Sigmoid colon (tissue), 7 donors: Measurements from ENCODE around the gene AKAP1. TPM values are rescaled to one million over a fixed set of nuclear protein-coding genes. Genes with fewer than 3 reads are reported as not detected.
A peak's percentile ranks its signal among the peaks of the same experiment; 100 is the strongest.

Source experiments
- DNase-seq: peaks from one replicate; pipeline ENCODE4 v3.0.0-alpha.2; 2019
- H3K27ac ChIP-seq, 4 donors: fragments of 200-600 bp; sonication (generic); one replicate each; pipeline ENCODE4 v1.5.1; 2016 to 2019; ENCODE audit warnings: mild to moderate bottlenecking in 1 of 4
- H3K27me3 ChIP-seq, 3 donors: fragments of 200-600 bp; sonication (generic); one replicate each; pipeline ENCODE4 v1.5.1; 2019; ENCODE audit warnings: mild to moderate bottlenecking in 1 of 3
- H3K36me3 ChIP-seq, 4 donors: fragments of 200-600 bp; sonication (generic); one replicate each; pipeline ENCODE4 v1.5.1; 2016 to 2019
- H3K4me1 ChIP-seq, 4 donors: fragments of 200-600 bp; sonication (generic); one replicate each; pipeline ENCODE4 v1.5.1; 2017 to 2019
- H3K4me3 ChIP-seq, 4 donors: fragments of 200-600 bp; sonication (generic); one replicate each; pipeline ENCODE4 v1.5.1; 2017 to 2019; ENCODE audit warnings: mild to moderate bottlenecking in 2 of 4, moderate library complexity in 1 of 4
- H3K9me3 ChIP-seq, 4 donors: fragments of 200-600 bp in 3 of 4; sonication (generic) in 3 of 4; one replicate each; pipeline versions ENCODE4 v1.5.1 to v1.6.1; 2013 to 2019
- EP300 ChIP-seq, 4 donors: sonication (generic); formaldehyde crosslinking; IDR thresholded peaks; one replicate each; pipeline ENCODE4 v1.6.1; 2017; ENCODE audit warnings: antibody characterized with exemption in 4 of 4
- POLR2A ChIP-seq, 2 donors: fragments of 450-650 bp; IDR thresholded peaks; one replicate each; pipeline ENCODE4 v1.6.1; 2016; ENCODE audit warnings: antibody characterized with exemption in 2 of 2, mild to moderate bottlenecking in 2 of 2, moderate library complexity in 2 of 2
- POLR2AphosphoS5 ChIP-seq, 4 donors: sonication (generic); formaldehyde crosslinking; IDR thresholded peaks; one replicate each; pipeline ENCODE4 v1.6.1; 2017; ENCODE audit warnings: antibody characterized with exemption in 4 of 4
- WGBS, 2 donors: extraction: QIAGEN DNeasy Blood & Tissue Kit; methylation state at CpG; one replicate each; pipeline ENCODE4 v1.1.7; 2013; 5-methylcytosine and 5-hydroxymethylcytosine counted together
- intact Hi-C: fragments of 100-400 bp; cut with DNase I; formaldehyde crosslinking; loops from one replicate; pipeline ENCODE4 v1.15.1; 2023
- polyA plus RNA-seq, 3 donors: library from polyadenylated mRNA; stranded (reverse); fragments of 200-250 nt; gene quantifications; one replicate each; pipeline ENCODE4 v1.2.3, GENCODE V29; 2013
- total RNA-seq, 4 donors: library from RNA; depleted of rRNA; stranded (reverse); fragments of >200 nt; gene quantifications; one replicate each; pipeline ENCODE4 v1.1.0, GENCODE V29; 2016
- TF ChIP-seq, protein P1 (sequence below), 4 experiments: fragments of 450-650 bp in 3 of 4; fragments of 200-600 bp in 1 of 4; IDR thresholded peaks; one replicate each; pipeline ENCODE4 v1.5.1; 2016 to 2019; ENCODE audit warnings: antibody characterized with exemption in 4 of 4, mild to moderate bottlenecking in 3 of 4, moderate library complexity in 2 of 4
- donor health status: healthy with polysubstance abuse.
- donor health status: Bipolar disorder and iron deficiency.
- donor health status: healthy.

AKAP1 gene
- total and polyA plus RNA-seq, 7 donors, result 12.7 to 126 (median 78.9) TPM

- intact Hi-C loops, result loop anchor here (5.0 to 10.0 kb wide), 5 partner anchors 541 to 984 kb away; partner anchors contain the start of genes CCDC182 and SRSF1
- Histone ChIP-seq H3K4me1 (peaks cover 0 to 3% (median 0%) of the 10 kb centered on the region in 4 donors), H3K27ac (no peak overlapping the region), H3K9me3 (no peaks in the 10 kb centered on the region), H3K4me3 (peak overlapping the region in 1 of 4 donors; percentile 17), H3K36me3 (peaks cover 0 to 2% (median under 1%) of the 10 kb centered on the region in 4 donors), H3K27me3 (no peaks in the 10 kb centered on the region)
- peak; percentile 91 for DNase-seq
- no peak for TF ChIP-seq EP300 (IDR thresholded peaks at IDR 0.05)
- TF ChIP-seq, protein P1, sequence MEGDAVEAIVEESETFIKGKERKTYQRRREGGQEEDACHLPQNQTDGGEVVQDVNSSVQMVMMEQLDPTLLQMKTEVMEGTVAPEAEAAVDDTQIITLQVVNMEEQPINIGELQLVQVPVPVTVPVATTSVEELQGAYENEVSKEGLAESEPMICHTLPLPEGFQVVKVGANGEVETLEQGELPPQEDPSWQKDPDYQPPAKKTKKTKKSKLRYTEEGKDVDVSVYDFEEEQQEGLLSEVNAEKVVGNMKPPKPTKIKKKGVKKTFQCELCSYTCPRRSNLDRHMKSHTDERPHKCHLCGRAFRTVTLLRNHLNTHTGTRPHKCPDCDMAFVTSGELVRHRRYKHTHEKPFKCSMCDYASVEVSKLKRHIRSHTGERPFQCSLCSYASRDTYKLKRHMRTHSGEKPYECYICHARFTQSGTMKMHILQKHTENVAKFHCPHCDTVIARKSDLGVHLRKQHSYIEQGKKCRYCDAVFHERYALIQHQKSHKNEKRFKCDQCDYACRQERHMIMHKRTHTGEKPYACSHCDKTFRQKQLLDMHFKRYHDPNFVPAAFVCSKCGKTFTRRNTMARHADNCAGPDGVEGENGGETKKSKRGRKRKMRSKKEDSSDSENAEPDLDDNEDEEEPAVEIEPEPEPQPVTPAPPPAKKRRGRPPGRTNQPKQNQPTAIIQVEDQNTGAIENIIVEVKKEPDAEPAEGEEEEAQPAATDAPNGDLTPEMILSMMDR (IDR thresholded peaks at IDR 0.05), result peak; percentile 43 to 95 (median 54)
- WGBS, 2 donors, result 12 to 27% methylated on average over 16 of the region's 16 CpGs
These were observed 45.8 kb downstream of the AKAP1 start for GRCh38 chr17:57130708-57131461.

- intact Hi-C loops, result loop anchor here (5.0 to 10.0 kb wide), 5 partner anchors 540 to 982 kb away; partner anchors contain the start of genes CCDC182 and SRSF1
These were observed 47.6 kb downstream of the AKAP1 start for GRCh38 chr17:57132663-57133062.

DNA sequence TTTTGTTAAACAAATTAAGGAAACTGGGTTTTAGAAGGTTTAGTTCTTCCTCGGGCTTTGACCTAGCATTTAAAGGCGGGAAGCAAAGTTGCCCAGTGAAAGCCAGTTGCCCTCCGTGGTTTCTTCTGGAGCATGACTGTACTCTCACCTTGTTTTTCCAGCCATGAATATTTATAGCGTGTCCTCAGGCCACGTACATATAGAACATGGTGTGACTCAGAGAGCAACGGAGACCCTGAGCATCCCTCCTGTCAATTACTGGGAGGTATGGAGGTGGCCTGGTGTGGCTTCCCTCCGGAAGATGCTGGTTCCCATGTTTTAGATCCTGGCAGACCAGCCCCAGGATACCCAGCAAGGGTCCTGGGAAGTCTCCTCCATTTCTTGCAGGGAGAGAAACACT, 48.4 kb downstream of the AKAP1 start:
- Histone ChIP-seq H3K4me1 (peaks cover 0 to 3% (median 0%) of the 10 kb centered on the region in 4 donors), H3K27me3 (no peaks in the 10 kb centered on the region), H3K9me3 (no peaks in the 10 kb centered on the region), H3K4me3 (no peak overlapping the region), H3K27ac (no peak overlapping the region), H3K36me3 (no peaks in the 10 kb centered on the region)
- TF ChIP-seq POLR2A (IDR thresholded peaks at IDR 0.05), result no peak
- TF ChIP-seq, protein P1 (IDR thresholded peaks at IDR 0.05), result no peak
- no peak for TF ChIP-seq EP300 (IDR thresholded peaks at IDR 0.05)
- no peak for TF ChIP-seq POLR2AphosphoS5 (IDR thresholded peaks at IDR 0.05)
- DNase-seq, result no peak
- 87 to 89% methylated on average over 7 of the region's 7 CpGs for WGBS, 2 donors
- intact Hi-C loops, result loop anchor here (5.0 to 10.0 kb wide), 5 partner anchors 539 to 981 kb away; partner anchors contain the start of genes CCDC182 and SRSF1

More at GRCh38 chr17:57132663-57133062, 47.6 kb downstream of the AKAP1 start:
- no peaks in the 10 kb centered on the region for H3K27me3 ChIP-seq
- no peak overlapping the region for H3K27ac ChIP-seq
- TF ChIP-seq EP300 (IDR thresholded peaks at IDR 0.05) (no peak), POLR2AphosphoS5 (IDR thresholded peaks at IDR 0.05) (no peak), POLR2A (IDR thresholded peaks at IDR 0.05) (no peak)
- TF ChIP-seq, protein P1 (IDR thresholded peaks at IDR 0.05), result no peak
- DNase-seq, result no peak
- 85 to 97% methylated on average over 2 of the region's 2 CpGs for WGBS, 2 donors
- no peak overlapping the region for H3K4me3 ChIP-seq
- no peaks in the 10 kb centered on the region for H3K9me3 ChIP-seq
- H3K36me3 ChIP-seq, result no peaks in the 10 kb centered on the region
- H3K4me1 ChIP-seq, result peaks cover 0 to 3% (median 0%) of the 10 kb centered on the region in 4 donors

- 93 to 95% methylated on average over 13 of the region's 13 CpGs for WGBS, 2 donors
- no peak for DNase-seq
- TF ChIP-seq POLR2A (IDR thresholded peaks at IDR 0.05) (no peak), EP300 (IDR thresholded peaks at IDR 0.05) (no peak), POLR2AphosphoS5 (IDR thresholded peaks at IDR 0.05) (no peak)
- TF ChIP-seq, protein P1 (IDR thresholded peaks at IDR 0.05), result no peak
- no peak overlapping the region for H3K4me3 ChIP-seq
- intact Hi-C loops, result loop anchor here (10.0 kb wide), 1 partner anchor 980 kb away; no protein-coding TSS in a partner anchor
- H3K36me3 ChIP-seq, result no peaks in the 10 kb centered on the region
- H3K27ac ChIP-seq, result no peak overlapping the region
- no peaks in the 10 kb centered on the region for H3K9me3 ChIP-seq
- H3K27me3 ChIP-seq, result no peaks in the 10 kb centered on the region
- H3K4me1 ChIP-seq, result peaks cover 0 to 3% (median 0%) of the 10 kb centered on the region in 4 donors
These were observed 50.2 kb downstream of the AKAP1 start for GRCh38 chr17:57135026-57135788.
